Ishikawa (cell line): Measurements from ENCODE around the gene POLD2.

ENCODE experiments used
- CEBPB ChIP-seq: IDR thresholded peaks from 2 replicates; pipeline ENCODE4 v1.6.1; 2012
- CREB1 ChIP-seq: IDR thresholded peaks from 2 replicates; pipeline ENCODE4 v1.6.1; 2012; ENCODE audit warnings: low read depth
- EGR1 ChIP-seq: IDR thresholded peaks from 2 replicates; pipeline ENCODE4 v1.6.1; 2012
- EP300 ChIP-seq: IDR thresholded peaks from 2 replicates; pipeline ENCODE4 v1.6.1; 2012; ENCODE audit warnings: borderline replicate concordance
- FOXM1 ChIP-seq: IDR thresholded peaks from 2 replicates; pipeline ENCODE4 v1.6.1; 2012; ENCODE audit warnings: low read depth, borderline replicate concordance
- NFIC ChIP-seq: IDR thresholded peaks from 2 replicates; pipeline ENCODE4 v1.6.1; 2012
- RAD21 ChIP-seq: IDR thresholded peaks from 2 replicates; pipeline ENCODE4 v1.6.1; 2012; ENCODE audit warnings: low read depth
- TAF1 ChIP-seq: IDR thresholded peaks from 2 replicates; pipeline ENCODE4 v1.6.1; 2012; ENCODE audit warnings: low read depth, mild to moderate bottlenecking
- TCF12 ChIP-seq: IDR thresholded peaks from 2 replicates; pipeline ENCODE4 v1.6.1; 2012; ENCODE audit warnings: low read depth
- TEAD4 ChIP-seq: IDR thresholded peaks from 2 replicates; pipeline ENCODE4 v1.6.1; 2012
- YY1 ChIP-seq: IDR thresholded peaks from 2 replicates; pipeline ENCODE4 v1.6.1; 2012; ENCODE audit warnings: low read depth
- ZBTB7A ChIP-seq: IDR thresholded peaks from 2 replicates; pipeline ENCODE4 v1.6.1; 2012; ENCODE audit warnings: low read depth
- TF ChIP-seq, protein P1 (sequence below): IDR thresholded peaks from 2 replicates; pipeline ENCODE4 v1.6.1; 2012
- TF ChIP-seq, protein P2 (sequence below): IDR thresholded peaks from 2 replicates; pipeline ENCODE4 v1.6.1; 2012
- TF ChIP-seq, protein P3 (sequence below): IDR thresholded peaks from 2 replicates; pipeline ENCODE4 v1.6.1; 2012; ENCODE audit warnings: low read depth, mild to moderate bottlenecking

Gene POLD2

DNA sequence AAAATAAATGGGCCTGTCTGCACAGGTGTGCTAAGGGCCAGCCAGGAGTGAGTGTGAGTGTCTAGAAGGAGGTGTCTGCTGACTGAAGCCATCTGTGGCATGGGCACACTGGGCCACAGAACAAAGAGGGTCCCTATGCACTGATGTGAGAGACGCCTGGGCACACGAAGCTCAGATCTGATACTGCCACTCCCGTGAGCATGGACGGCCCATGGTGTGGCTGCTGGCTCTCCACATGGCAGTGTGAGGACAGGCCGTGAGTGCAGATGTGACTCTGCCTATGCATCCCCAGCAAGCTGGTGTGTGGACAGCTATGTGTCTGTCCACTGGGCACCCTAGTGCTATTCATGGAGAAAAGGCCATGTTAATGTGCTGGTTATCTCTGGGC is 30.6 kb upstream of the POLD2 start:
- TF ChIP-seq YY1: no peak
- TF ChIP-seq TAF1: no peak
- TF ChIP-seq TEAD4: no peak
- no peak for TF ChIP-seq RAD21
- TF ChIP-seq, protein P1, sequence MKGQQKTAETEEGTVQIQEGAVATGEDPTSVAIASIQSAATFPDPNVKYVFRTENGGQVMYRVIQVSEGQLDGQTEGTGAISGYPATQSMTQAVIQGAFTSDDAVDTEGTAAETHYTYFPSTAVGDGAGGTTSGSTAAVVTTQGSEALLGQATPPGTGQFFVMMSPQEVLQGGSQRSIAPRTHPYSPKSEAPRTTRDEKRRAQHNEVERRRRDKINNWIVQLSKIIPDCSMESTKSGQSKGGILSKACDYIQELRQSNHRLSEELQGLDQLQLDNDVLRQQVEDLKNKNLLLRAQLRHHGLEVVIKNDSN: no peak
- TF ChIP-seq, protein P2, sequence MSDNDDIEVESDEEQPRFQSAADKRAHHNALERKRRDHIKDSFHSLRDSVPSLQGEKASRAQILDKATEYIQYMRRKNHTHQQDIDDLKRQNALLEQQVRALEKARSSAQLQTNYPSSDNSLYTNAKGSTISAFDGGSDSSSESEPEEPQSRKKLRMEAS: no peak
- TF ChIP-seq ZBTB7A: no peak
- TF ChIP-seq CEBPB: no peak

DNA sequence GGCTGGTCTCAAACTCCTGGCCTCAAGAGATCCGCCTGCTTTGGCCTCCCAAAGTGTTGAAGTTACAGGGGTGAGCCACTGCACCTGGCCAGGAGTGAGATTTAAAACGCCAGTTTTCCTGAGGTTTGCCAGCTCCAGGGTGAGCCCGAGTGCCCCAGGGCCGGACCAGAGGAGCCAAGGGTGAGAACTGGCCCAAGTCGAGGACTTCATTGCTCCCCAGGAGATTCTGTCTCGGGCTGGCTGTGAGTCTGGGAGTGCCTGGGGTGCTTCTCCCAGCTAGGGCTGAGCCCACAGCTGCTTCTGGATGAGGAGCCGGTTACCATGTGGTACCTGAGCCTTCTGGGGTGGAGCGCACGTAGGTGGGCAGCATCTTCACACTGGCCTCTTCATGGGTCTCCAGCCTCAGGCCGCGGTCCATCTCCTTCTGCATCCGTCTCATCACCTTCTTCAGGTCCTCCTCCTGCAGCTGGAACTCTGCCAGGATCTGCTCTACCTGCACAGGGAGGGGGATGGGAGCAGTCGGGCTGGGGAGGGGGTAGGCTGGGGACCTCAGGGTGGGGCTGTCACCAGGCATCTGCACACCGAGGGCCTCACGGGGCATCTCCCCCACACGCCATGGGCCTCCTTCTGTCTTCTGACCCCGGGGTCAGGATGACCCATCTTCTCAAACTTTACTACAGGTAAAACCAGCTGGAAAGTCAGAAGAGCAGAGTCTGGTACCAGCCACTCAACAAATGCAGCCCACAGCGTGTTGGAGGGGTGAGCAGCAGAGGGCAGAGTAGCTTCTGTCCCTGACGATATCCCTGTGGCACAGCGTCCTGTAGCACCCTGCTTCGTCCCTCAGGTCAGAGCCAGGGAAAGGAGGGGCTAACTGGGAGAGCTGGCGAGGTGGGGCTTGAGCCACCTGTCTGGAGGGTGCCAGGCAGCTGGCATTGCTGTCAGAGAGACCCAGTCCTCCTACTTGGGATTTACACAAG is 29.9 kb upstream of the POLD2 start:
- no peak for TF ChIP-seq NFIC
- no peak for TF ChIP-seq YY1
- peak; percentile 21; the same call in 1 of the 2 replicates for TF ChIP-seq RAD21
- TF ChIP-seq CREB1: no peak
- TF ChIP-seq, protein P2: no peak
- no peak for TF ChIP-seq TEAD4
- no peak for TF ChIP-seq TCF12

DNA sequence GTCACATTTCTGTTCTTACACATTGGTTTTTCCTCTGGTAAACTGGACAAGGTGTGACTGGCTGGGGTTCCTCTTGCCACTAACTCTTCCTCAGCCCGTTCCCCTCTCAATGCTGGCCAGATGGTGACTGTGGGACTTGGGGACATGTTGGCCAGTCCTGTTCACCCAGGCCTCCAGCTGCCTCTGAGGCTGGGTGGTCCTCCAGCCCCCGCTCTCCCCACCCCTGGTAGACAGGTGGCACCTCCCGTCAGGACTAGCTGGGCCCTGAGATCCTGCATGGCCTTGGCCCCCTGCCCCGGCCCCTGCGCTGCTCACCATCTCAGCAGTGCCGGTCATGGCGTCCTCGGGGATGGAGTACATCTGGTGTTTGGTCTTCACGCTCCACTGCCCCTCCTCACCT is 28.6 kb upstream of the POLD2 start:
- TF ChIP-seq, protein P3, sequence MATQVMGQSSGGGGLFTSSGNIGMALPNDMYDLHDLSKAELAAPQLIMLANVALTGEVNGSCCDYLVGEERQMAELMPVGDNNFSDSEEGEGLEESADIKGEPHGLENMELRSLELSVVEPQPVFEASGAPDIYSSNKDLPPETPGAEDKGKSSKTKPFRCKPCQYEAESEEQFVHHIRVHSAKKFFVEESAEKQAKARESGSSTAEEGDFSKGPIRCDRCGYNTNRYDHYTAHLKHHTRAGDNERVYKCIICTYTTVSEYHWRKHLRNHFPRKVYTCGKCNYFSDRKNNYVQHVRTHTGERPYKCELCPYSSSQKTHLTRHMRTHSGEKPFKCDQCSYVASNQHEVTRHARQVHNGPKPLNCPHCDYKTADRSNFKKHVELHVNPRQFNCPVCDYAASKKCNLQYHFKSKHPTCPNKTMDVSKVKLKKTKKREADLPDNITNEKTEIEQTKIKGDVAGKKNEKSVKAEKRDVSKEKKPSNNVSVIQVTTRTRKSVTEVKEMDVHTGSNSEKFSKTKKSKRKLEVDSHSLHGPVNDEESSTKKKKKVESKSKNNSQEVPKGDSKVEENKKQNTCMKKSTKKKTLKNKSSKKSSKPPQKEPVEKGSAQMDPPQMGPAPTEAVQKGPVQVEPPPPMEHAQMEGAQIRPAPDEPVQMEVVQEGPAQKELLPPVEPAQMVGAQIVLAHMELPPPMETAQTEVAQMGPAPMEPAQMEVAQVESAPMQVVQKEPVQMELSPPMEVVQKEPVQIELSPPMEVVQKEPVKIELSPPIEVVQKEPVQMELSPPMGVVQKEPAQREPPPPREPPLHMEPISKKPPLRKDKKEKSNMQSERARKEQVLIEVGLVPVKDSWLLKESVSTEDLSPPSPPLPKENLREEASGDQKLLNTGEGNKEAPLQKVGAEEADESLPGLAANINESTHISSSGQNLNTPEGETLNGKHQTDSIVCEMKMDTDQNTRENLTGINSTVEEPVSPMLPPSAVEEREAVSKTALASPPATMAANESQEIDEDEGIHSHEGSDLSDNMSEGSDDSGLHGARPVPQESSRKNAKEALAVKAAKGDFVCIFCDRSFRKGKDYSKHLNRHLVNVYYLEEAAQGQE: no peak
- no peak for TF ChIP-seq FOXM1
- TF ChIP-seq TEAD4: no peak
- TF ChIP-seq NFIC: no peak
- TF ChIP-seq EP300: no peak
- no peak for TF ChIP-seq RAD21
- no peak for TF ChIP-seq TCF12
- TF ChIP-seq CEBPB: no peak
- TF ChIP-seq TAF1: no peak
- no peak for TF ChIP-seq ZBTB7A
- no peak for TF ChIP-seq CREB1
- TF ChIP-seq YY1: no peak
- TF ChIP-seq EGR1: no peak
- TF ChIP-seq, protein P1: no peak
- TF ChIP-seq, protein P2: no peak

DNA sequence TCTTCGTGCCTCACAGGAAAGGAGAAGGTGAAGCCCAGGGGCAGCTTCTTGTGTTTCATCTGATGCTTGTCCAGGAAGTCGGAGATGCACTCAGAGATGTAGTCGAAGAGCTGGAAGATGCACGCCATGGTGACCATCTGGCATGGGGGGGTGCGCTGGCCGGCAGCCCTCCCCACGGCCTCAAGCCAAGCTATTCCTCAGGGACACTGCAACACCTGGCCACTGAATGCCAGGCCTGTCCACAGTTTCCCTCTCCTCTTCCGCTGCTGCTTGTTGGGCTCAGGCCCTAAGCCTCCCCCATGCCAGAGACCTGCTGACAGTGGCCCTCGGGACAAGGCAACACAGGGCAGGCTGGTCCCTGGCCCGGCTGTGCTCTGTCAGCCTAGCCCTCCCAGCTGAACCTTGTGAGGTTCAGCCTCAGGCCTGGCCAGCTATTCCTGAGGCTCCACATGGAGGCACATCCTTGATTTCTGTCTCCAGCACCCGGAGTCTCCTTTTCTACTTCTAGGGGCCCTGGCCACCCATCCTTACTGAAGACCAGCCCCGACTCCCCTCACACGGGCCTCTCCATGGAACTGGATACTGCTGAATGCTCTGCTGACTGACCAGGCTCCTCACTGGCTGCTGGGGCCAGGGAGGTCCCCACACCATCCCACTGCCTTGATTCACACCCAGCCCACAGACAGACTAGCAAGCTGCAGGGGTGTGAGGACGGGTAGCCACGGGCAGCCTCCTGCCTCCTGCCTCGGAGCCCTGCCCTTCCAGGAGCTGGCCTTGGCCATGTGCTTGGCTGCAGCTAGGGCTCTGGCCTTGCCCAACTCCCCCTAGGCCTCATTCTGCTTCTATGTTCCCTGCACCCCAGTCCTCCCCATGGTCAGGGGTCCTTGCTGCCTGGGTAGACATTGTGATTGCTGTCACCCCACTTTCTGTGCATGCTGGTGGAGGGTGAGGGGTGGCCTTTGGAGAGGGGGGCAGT is 27.9 kb upstream of the POLD2 start:
- TF ChIP-seq, protein P2: no peak

DNA sequence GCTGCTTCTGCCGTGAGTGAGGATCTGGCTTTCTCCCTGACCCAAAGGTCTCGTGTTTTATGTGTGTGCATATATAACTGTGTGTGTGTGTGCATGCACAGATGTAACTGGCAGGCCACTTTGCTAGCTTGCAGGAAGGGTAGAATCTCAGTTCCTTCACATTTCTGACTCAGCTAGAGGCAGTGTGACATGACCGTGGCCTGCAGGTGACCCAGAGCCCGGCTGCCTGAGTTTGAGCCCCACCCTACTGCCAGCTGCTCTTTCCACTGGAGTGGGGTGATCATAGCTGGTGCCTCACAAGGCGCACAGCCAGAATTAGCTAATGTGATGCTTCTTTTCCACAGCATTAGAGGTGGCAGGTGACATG is 27.1 kb upstream of the POLD2 start:
- TF ChIP-seq, protein P3: no peak
- TF ChIP-seq, protein P1: no peak
- no peak for TF ChIP-seq TEAD4
- TF ChIP-seq, protein P2: no peak
- TF ChIP-seq TCF12: no peak
- no peak for TF ChIP-seq CREB1
- TF ChIP-seq TAF1: no peak
- TF ChIP-seq FOXM1: no peak
- TF ChIP-seq EGR1: no peak
- no peak for TF ChIP-seq NFIC
- no peak for TF ChIP-seq YY1
- no peak for TF ChIP-seq CEBPB
- no peak for TF ChIP-seq ZBTB7A
- TF ChIP-seq RAD21: no peak
- no peak for TF ChIP-seq EP300
